Measurements from ENCODE around the gene LHX4. TPM values are rescaled to one million over a fixed set of nuclear protein-coding genes. Genes with fewer than 3 reads are reported as not detected.

The LHX4 gene
- total and polyA plus RNA-seq, 2 of the 8 experiments (the other 6 are each of a cell fraction or from before 2014, with no cell fraction given) = 0.85 to 4.9 TPM

GRCh38 chr1:180279651-180280050, 49.6 kb downstream of the LHX4 start (continued):
- TF ChIP-seq GTF2F1 (IDR thresholded peaks at IDR 0.05; ENCODE audit: borderline replicate concordance, low read depth, low read length) = no peak

Measured in H1 (cell line).